SK-N-MC (cell line): ENCODE measurements around the gene CTAGE9.

ENCODE experiments used
- EZH2 ChIP-seq: fragments of 200-600 bp; sonication (generic); IDR thresholded peaks from one replicate; pipeline ENCODE4 v1.6.1; 2017; ENCODE audit warnings: antibody characterized with exemption
- POLR2AphosphoS5 ChIP-seq: IDR thresholded peaks from 2 replicates; pipeline ENCODE4 v1.6.1; 2012; ENCODE audit warnings: mild to moderate bottlenecking, low read depth, low read length, borderline replicate concordance

DNA sequence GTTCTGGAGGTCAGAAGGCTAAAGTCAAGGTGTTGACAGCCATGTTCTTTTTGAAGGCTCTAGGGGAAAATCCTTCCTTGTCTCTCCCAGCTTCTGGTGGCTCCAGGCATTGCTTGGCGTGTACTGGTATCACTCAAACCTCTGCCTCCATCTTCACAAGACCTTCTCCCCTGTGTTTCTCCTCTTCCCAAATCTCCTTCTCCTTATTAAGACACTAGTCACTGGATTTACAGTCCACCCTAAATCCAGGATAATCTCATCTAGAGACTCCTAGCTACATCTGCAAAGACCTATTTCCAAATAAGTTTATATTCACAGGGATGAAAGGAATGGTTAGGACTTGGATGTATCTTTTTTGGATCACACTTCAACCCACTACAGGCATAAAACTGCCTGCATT, 26.0 kb upstream of the CTAGE9 start:
- TF ChIP-seq POLR2AphosphoS5 (no peak), EZH2 (no peak)
